Measurements from ENCODE around the gene RUNX1.

RUNX1 gene

GRCh38 chr21:34844013-34844923 is 204.8 kb downstream of the RUNX1 start:
- H3K4me3 Mint-ChIP-seq = no peak overlapping the region
- no peak overlapping the region for H3K27ac Mint-ChIP-seq
- no peak for ATAC-seq
- no peak for DNase-seq
- peaks cover 28% of the 10 kb centered on the region for H3K36me3 Mint-ChIP-seq (ENCODE audit: low read depth)
- no peaks in the 10 kb centered on the region for H3K27me3 Mint-ChIP-seq
- H3K9me3 Mint-ChIP-seq = no peaks in the 10 kb centered on the region
- H3K4me1 Mint-ChIP-seq = peaks cover 42% of the 10 kb centered on the region

- H3K4me1 Mint-ChIP-seq = peaks cover 47% of the 10 kb centered on the region
- H3K4me3 Mint-ChIP-seq = no peak overlapping the region
- no peaks in the 10 kb centered on the region for H3K27me3 Mint-ChIP-seq
- peaks cover 32% of the 10 kb centered on the region for H3K36me3 Mint-ChIP-seq (ENCODE audit: low read depth)
- no peak for DNase-seq
- H3K27ac Mint-ChIP-seq = no peak overlapping the region
- ATAC-seq = no peak
- H3K9me3 Mint-ChIP-seq = no peaks in the 10 kb centered on the region
Measured at GRCh38 chr21:34843562-34843961, 205.5 kb downstream of the RUNX1 start.

GRCh38 chr21:34841154-34841553 is 207.9 kb downstream of the RUNX1 start:
- ATAC-seq = no peak
- Mint-ChIP-seq H3K36me3 (ENCODE audit: low read depth) (peaks cover 42% of the 10 kb centered on the region), H3K4me1 (peaks cover 54% of the 10 kb centered on the region), H3K27me3 (no peaks in the 10 kb centered on the region), H3K9me3 (no peaks in the 10 kb centered on the region), H3K4me3 (no peak overlapping the region), H3K27ac (no peak overlapping the region)
- DNase-seq = no peak

DNA sequence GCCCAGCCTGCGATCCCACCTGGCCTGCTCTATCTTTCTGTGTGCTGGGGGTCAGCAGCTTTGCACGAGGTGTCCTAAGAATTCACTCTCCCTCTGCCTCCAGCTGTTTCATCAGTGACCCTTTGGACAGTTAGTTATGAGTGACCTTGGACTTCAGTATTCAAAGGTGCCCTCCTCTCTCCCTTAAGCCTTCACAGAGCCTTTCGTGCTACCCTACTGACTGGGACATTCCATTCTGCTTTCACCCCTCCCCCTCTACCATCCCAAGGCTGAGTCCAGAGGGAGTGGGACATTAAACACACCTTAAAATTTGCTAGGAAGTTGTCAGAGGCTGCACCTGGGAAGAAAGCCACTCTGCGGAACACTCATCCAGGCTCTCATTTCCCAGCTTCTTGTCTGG is 208.4 kb downstream of the RUNX1 start:
- H3K4me1 Mint-ChIP-seq = peaks cover 54% of the 10 kb centered on the region
- DNase-seq = no peak
- no peak overlapping the region for H3K4me3 Mint-ChIP-seq
- H3K27ac Mint-ChIP-seq = no peak overlapping the region
- no peak for ATAC-seq
- peaks cover 45% of the 10 kb centered on the region for H3K36me3 Mint-ChIP-seq (ENCODE audit: low read depth)
- no peaks in the 10 kb centered on the region for H3K9me3 Mint-ChIP-seq
- H3K27me3 Mint-ChIP-seq = no peaks in the 10 kb centered on the region

DNA sequence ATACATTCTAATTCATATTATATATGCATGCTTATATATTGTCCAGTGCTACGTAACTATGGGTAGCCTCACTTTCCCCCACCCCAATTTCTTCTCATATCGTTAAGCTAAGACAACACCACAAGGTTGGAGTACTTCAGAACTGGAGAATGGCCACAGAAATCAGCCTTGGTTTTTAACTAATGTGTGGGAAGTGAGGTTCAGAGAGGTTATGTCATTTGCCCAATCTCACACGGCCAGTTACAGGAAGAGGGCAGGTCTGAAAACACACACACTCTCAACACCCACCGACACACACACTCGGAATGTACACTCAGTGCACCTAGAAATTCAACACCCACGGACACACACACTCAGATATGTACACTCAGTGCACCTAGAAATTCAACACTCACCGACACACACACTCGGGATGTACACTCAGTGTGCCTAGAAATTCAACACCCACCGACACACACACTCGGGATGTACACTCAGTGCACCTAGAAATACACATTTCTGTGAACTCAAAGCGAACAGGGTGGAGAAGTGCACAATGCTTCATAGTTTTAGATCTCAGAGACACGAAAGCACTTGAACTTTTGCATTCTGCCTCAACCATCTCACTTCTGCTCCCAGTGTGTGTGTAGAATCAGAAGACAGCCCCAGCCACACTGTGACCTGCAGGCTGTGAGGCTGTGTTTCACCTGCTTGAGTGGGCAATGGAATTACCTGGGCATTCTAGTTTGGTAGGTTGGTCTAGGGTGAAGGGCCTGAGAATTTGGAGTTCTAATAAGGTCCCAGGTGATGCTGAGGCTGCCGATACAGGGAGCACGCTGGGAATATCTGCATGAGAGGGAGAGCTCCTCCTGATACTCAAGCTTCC is 209.9 kb downstream of the RUNX1 start:
- H3K4me1 Mint-ChIP-seq = peaks cover 50% of the 10 kb centered on the region
- H3K9me3 Mint-ChIP-seq = no peaks in the 10 kb centered on the region
- H3K36me3 Mint-ChIP-seq (ENCODE audit: low read depth) = peaks cover 39% of the 10 kb centered on the region
- ATAC-seq = no peak
- no peak overlapping the region for H3K4me3 Mint-ChIP-seq
- no peak for DNase-seq
- H3K27me3 Mint-ChIP-seq = no peaks in the 10 kb centered on the region
- H3K27ac Mint-ChIP-seq = no peak overlapping the region

- no peak for DNase-seq
- Mint-ChIP-seq H3K27me3 (no peaks in the 10 kb centered on the region), H3K4me3 (no peak overlapping the region), H3K4me1 (peaks cover 49% of the 10 kb centered on the region), H3K9me3 (no peaks in the 10 kb centered on the region), H3K27ac (no peak overlapping the region), H3K36me3 (ENCODE audit: low read depth) (peaks cover 49% of the 10 kb centered on the region)
- ATAC-seq = no peak
Measured at GRCh38 chr21:34836933-34837505, 212.1 kb downstream of the RUNX1 start.

- H3K9me3 Mint-ChIP-seq = no peaks in the 10 kb centered on the region
- peaks cover 49% of the 10 kb centered on the region for H3K4me1 Mint-ChIP-seq
- peak; percentile 76 for ATAC-seq
- no peak overlapping the region for H3K4me3 Mint-ChIP-seq
- peak; percentile 42 for DNase-seq
- H3K27me3 Mint-ChIP-seq = no peaks in the 10 kb centered on the region
- peaks cover 54% of the 10 kb centered on the region for H3K36me3 Mint-ChIP-seq (ENCODE audit: low read depth)
- no peak overlapping the region for H3K27ac Mint-ChIP-seq
Measured at GRCh38 chr21:34836103-34836932, 212.8 kb downstream of the RUNX1 start.

DNA sequence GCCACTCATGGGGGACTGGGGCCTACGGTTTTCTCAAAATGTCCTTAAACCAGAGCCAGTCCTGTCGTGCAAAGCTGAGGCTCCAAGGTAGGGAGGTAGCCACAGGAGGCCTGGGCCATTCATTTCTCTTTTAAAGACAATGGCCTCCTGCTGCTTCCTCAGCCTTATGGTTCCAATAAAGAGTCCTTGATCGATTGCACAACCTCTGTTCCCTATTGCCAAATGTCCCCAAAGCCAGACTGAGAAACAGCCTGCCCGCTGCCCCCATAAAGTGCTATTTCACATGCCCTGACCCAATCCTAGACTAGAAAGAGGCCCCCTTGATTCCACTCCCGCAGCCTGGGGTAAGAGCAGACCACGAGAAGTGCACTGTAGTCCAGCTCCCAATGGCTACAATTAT is 213.6 kb downstream of the RUNX1 start:
- Mint-ChIP-seq H3K27ac (peak overlapping the region; percentile 11), H3K4me1 (peaks cover 49% of the 10 kb centered on the region), H3K4me3 (no peak overlapping the region), H3K9me3 (no peaks in the 10 kb centered on the region), H3K36me3 (ENCODE audit: low read depth) (peaks cover 62% of the 10 kb centered on the region), H3K27me3 (no peaks in the 10 kb centered on the region)
- no peak for DNase-seq
- ATAC-seq = no peak

DNA sequence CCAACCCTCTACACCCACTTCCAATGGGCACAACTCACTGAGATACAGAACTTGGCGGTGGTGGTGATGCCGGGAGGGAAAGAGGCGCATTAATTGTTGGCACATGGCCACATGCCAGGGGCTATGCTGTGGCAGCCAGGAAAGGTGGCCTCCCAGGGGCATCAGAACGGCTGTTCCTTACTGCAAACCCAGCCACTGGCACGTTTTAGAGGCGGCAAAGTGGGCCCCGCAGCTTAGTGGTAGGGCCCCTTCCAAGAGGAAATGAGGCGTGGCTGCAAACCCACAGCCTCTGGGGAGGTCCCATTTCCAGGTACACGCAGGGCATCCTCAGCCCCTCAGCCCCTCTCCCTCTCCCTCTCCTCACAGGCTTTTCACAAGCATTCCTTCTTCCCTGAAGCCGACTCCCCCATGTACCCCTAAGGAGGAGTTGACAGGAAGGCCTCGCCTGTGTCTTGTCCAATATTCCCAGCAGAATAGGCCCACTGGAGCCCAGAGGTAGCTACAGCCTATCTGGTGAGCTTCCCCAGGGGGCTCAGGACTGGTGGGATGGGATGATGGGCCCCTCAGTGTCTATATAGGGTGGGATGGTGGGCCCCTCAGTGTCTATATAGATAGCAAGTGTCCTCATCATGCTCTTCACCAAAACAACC is 214.1 kb downstream of the RUNX1 start:
- Mint-ChIP-seq H3K4me1 (peaks cover 46% of the 10 kb centered on the region), H3K27me3 (no peaks in the 10 kb centered on the region), H3K36me3 (ENCODE audit: low read depth) (peaks cover 63% of the 10 kb centered on the region), H3K27ac (peak overlapping the region; percentile 11), H3K4me3 (no peak overlapping the region), H3K9me3 (no peaks in the 10 kb centered on the region)
- peak; percentile 28 for DNase-seq
- peak; percentile 41 for ATAC-seq

DNA sequence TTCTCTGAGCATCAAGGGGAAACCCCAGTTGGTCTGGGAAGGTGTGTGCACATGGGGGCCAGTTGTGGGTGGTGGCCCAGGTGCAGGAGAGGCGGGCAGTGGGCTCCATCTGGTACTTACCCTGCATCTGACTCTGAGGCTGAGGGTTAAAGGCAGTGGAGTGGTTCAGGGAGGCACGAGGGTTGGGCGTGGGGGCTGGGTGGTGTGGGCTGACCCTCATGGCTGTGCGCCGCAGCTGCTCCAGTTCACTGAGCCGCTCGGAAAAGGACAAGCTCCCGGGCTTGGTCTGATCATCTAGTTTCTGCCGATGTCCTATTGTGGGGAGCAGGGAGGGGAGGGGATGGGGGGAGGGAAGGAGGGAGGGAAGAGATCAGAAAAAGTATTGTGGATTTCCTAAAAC is 214.8 kb downstream of the RUNX1 start:
- DNase-seq (no peak), ATAC-seq (no peak)
- Mint-ChIP-seq H3K4me3 (no peak overlapping the region), H3K9me3 (no peaks in the 10 kb centered on the region), H3K36me3 (ENCODE audit: low read depth) (peaks cover 66% of the 10 kb centered on the region), H3K27ac (no peak overlapping the region), H3K4me1 (peaks cover 39% of the 10 kb centered on the region), H3K27me3 (no peaks in the 10 kb centered on the region)

DNA sequence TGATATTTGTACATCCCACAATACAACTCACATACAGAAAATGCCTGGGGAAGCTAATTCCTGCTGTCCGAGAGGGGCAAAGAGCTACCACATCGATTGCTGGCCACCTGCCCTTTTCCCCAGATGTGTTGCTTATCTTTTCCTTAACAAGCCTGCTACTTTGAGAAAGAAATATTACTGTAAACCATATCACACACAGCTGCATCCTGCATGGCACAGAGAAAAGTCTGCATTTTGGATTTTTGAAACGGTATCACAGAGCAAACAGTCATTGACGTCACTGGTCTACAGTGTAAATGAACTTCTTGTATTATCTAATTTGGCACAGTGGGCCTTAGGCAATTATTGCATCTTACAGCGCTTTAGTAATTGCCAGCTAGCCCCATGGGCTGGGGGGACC is 215.6 kb downstream of the RUNX1 start:
- no peak overlapping the region for H3K27ac Mint-ChIP-seq
- no peak overlapping the region for H3K4me3 Mint-ChIP-seq
- peaks cover 34% of the 10 kb centered on the region for H3K4me1 Mint-ChIP-seq
- no peaks in the 10 kb centered on the region for H3K9me3 Mint-ChIP-seq
- peaks cover 70% of the 10 kb centered on the region for H3K36me3 Mint-ChIP-seq (ENCODE audit: low read depth)
- H3K27me3 Mint-ChIP-seq = no peaks in the 10 kb centered on the region
- ATAC-seq (no peak), DNase-seq (no peak)

GRCh38 chr21:34830386-34831170 is 218.5 kb downstream of the RUNX1 start:
- H3K9me3 Mint-ChIP-seq = peaks cover 5% of the 10 kb centered on the region
- DNase-seq (no peak), ATAC-seq (no peak)
- H3K27me3 Mint-ChIP-seq = no peaks in the 10 kb centered on the region
- H3K4me1 Mint-ChIP-seq = peaks cover 13% of the 10 kb centered on the region
- H3K27ac Mint-ChIP-seq = no peak overlapping the region
- H3K4me3 Mint-ChIP-seq = no peak overlapping the region
- H3K36me3 Mint-ChIP-seq (ENCODE audit: low read depth) = peaks cover 76% of the 10 kb centered on the region

All from activated naive CD8-positive, alpha-beta T cell treated with anti-CD3 and anti-CD28 coated beads, Interleukin-2, amount 50 U/mL, for 24 hours (primary cell).